Prostate gland (tissue), 2 donors: ENCODE results near the gene CYP46A1. TPM values are rescaled to one million over a fixed set of nuclear protein-coding genes. Genes with fewer than 3 reads are reported as not detected.

Experiments
- DNase-seq: peaks from one replicate; pipeline ENCODE4 v3.0.0-alpha.2; 2019; ENCODE audit warnings: low spot score
- H3K27ac ChIP-seq, 2 donors: fragments of 200-600 bp; sonication (generic); 2 replicates each; pipeline ENCODE4 v1.5.1; 2017 to 2019
- H3K27me3 ChIP-seq: fragments of 200-600 bp; sonication (generic); replicated peaks from 2 replicates; pipeline ENCODE4 v1.5.1; 2019; ENCODE audit not compliant: insufficient read depth
- H3K36me3 ChIP-seq, 2 donors: fragments of 200-600 bp; sonication (generic); 1 replicate in 1 of 2; 2 replicates in 1 of 2; pipeline versions ENCODE4 v1.5.1 to v1.8.1; 2017 to 2019
- H3K4me1 ChIP-seq: fragments of 200-600 bp; sonication (generic); replicated peaks from 2 replicates; pipeline ENCODE4 v1.5.1; 2019
- H3K4me3 ChIP-seq, 2 donors: fragments of 200-600 bp; sonication (generic); 2 replicates each; pipeline ENCODE4 v1.5.1; 2017 to 2019
- H3K9me3 ChIP-seq: fragments of 200-600 bp; sonication (generic); 2 replicates; pipeline ENCODE4 v1.5.1; 2017
- POLR2A ChIP-seq: fragments of 450-650 bp; IDR thresholded peaks from one replicate; pipeline ENCODE4 v1.6.1; 2016; ENCODE audit warnings: antibody characterized with exemption, mild to moderate bottlenecking
- POLR2AphosphoS5 ChIP-seq: sonication (generic); formaldehyde crosslinking; IDR thresholded peaks from one replicate; pipeline ENCODE4 v1.6.1; 2017; ENCODE audit warnings: antibody characterized with exemption
- WGBS: methylation state at CpG from one replicate; pipeline ENCODE4 v1.1.5; 2018; 5-methylcytosine and 5-hydroxymethylcytosine counted together
- intact Hi-C: fragments of 100-400 bp; cut with DNase I; formaldehyde crosslinking; loops from one replicate; pipeline ENCODE4 v1.14.2; 2022
- total RNA-seq, 2 donors: library from RNA; depleted of rRNA; stranded (reverse); fragments of >200 nt; gene quantifications; one replicate each; pipeline ENCODE4 v1.1.0, GENCODE V29; 2016
- TF ChIP-seq, protein P1 (sequence below), 4 experiments: fragments of 200-600 bp in 2 of 4; fragments of 450-650 bp in 2 of 4; sonication (generic) in 2 of 4; IDR thresholded peaks; 1 replicate in 3 of 4; 2 replicates in 1 of 4; pipeline ENCODE4 v1.5.1; 2016 to 2019; ENCODE audit warnings: antibody characterized with exemption in 4 of 4, mild to moderate bottlenecking in 2 of 4, moderate library complexity in 2 of 4

Gene CYP46A1
- total RNA-seq, 2 donors from 2014 or later = 0.46 to 6.5 TPM

DNA sequence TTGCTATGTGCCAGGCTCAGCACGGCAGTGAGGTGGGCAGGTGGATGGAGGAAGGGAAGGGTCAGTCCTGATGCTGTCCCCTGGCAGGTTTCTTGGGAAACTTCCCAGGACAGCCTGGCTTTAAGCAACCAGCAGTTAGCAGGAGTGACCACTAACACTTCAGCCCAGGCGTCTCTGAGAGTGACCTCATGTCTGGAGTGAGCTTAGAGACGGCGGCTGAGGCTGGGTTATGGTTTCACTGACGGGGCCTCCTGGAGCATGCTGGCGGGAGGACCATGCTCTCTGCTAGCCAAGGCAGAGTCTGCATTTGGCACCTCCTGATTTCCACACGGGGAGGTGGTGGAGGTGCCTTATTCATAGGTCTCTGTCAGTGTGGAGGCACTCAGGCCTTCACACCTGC is 36.7 kb upstream of the CYP46A1 start:
- 71% methylated on average over 7 of the region's 7 CpGs for WGBS
- Histone ChIP-seq H3K9me3 (no peaks in the 10 kb centered on the region), H3K27me3 (no peaks in the 10 kb centered on the region), H3K4me1 (no peaks in the 10 kb centered on the region), H3K4me3 (no peak overlapping the region), H3K27ac (no peak overlapping the region), H3K36me3 (no peaks in the 10 kb centered on the region)
- intact Hi-C loops = no loop called here
- no peak for DNase-seq
- TF ChIP-seq POLR2AphosphoS5 = no peak
- no peak for TF ChIP-seq POLR2A

DNA sequence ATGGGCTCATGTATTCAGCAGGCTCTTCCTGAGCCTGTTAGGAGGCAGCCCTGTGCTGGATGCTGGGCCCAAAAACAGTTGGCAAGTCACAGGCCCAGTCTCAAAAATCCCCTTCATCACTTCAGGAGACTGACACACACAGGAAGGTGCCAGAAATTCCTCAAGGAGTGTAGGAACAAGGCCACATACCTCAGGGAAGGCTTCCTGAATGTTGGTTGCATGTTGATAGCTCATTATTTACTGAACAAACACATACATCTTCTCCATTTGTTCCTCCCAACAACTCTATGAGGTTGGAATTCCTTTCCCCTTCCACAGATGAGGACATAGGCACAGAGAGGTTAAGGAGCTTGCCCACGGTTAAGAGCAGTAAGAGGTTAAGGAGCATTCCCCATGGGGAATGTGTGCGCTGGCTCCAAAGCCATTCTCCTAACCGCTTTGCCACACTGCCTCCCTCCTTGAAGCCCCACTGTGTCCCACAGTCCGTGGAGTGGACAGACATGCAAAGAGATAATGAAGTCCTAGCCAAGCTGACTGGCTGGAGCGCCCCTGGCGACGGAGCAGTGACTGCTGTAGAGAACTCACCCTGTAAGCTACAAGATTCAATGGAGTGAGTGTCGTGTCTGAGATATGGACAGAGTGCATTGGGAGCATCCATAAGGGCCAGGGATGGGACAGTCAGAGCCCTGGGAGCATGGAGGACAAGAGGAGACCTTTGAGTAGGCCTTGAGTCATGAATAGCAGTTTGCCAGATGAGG is 35.9 kb upstream of the CYP46A1 start:
- H3K4me3 ChIP-seq = no peak overlapping the region
- no peak for DNase-seq
- no peaks in the 10 kb centered on the region for H3K27me3 ChIP-seq
- no peak overlapping the region for H3K27ac ChIP-seq
- no peak for TF ChIP-seq POLR2AphosphoS5
- H3K36me3 ChIP-seq = no peaks in the 10 kb centered on the region
- WGBS = 92% methylated on average over 8 of the region's 8 CpGs
- H3K9me3 ChIP-seq = no peaks in the 10 kb centered on the region
- no peaks in the 10 kb centered on the region for H3K4me1 ChIP-seq
- intact Hi-C loops = no loop called here

DNA sequence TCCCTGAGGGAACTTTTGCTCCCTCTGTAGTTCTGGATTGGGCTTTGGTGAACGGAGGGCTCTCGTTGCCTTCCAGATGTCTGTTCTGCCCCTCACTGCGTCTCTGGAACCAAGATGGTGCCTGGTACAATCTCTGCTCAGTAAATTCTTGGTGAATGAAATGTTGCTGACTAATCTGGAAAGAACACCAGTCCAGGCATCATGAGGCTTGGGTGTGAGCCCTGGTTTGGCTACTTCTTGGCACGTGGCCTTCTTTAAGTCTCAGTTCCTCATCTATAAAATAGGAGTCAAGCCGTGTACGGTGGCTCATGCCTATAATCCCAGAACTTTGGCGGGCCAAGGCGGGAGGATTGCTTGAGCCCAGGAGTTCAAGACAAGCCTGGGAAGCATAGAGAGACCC is 34.9 kb upstream of the CYP46A1 start:
- WGBS = 78% methylated on average over 8 of the region's 8 CpGs
- Histone ChIP-seq H3K9me3 (no peaks in the 10 kb centered on the region), H3K27me3 (no peaks in the 10 kb centered on the region), H3K4me1 (no peaks in the 10 kb centered on the region), H3K36me3 (no peaks in the 10 kb centered on the region), H3K27ac (no peak overlapping the region), H3K4me3 (no peak overlapping the region)
- no peak for DNase-seq
- TF ChIP-seq POLR2A (no peak), POLR2AphosphoS5 (no peak)
- TF ChIP-seq, protein P1, sequence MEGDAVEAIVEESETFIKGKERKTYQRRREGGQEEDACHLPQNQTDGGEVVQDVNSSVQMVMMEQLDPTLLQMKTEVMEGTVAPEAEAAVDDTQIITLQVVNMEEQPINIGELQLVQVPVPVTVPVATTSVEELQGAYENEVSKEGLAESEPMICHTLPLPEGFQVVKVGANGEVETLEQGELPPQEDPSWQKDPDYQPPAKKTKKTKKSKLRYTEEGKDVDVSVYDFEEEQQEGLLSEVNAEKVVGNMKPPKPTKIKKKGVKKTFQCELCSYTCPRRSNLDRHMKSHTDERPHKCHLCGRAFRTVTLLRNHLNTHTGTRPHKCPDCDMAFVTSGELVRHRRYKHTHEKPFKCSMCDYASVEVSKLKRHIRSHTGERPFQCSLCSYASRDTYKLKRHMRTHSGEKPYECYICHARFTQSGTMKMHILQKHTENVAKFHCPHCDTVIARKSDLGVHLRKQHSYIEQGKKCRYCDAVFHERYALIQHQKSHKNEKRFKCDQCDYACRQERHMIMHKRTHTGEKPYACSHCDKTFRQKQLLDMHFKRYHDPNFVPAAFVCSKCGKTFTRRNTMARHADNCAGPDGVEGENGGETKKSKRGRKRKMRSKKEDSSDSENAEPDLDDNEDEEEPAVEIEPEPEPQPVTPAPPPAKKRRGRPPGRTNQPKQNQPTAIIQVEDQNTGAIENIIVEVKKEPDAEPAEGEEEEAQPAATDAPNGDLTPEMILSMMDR (IDR thresholded peaks at IDR 0.05) = no peak
- intact Hi-C loops = no loop called here

DNA sequence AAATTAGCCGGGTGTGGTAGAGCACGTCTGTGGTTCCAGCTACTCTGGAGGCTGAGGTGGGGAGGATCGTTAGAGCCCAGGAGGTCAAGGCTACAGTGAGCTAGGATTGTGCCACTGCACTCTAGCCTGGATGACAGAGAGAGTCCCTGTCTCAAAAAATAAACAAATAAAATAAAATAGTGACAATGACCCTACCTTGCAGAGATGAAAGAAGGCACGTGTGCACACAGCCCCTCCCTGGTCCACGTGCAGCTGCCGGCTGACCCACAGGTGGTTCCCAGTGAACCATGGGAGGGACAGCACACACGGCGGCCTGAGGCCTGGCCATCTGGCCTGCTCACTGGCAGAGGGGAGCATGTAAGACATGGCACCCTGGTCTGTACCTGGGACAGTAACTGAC is 34.5 kb upstream of the CYP46A1 start:
- no peak for TF ChIP-seq POLR2A
- TF ChIP-seq, protein P1 (IDR thresholded peaks at IDR 0.05) = no peak
- TF ChIP-seq POLR2AphosphoS5 = no peak
- no peak for DNase-seq
- Histone ChIP-seq H3K27ac (no peak overlapping the region), H3K4me3 (no peak overlapping the region), H3K36me3 (no peaks in the 10 kb centered on the region), H3K4me1 (no peaks in the 10 kb centered on the region), H3K27me3 (no peaks in the 10 kb centered on the region), H3K9me3 (no peaks in the 10 kb centered on the region)
- 76% methylated on average over 8 of the region's 8 CpGs for WGBS
- intact Hi-C loops = no loop called here

DNA sequence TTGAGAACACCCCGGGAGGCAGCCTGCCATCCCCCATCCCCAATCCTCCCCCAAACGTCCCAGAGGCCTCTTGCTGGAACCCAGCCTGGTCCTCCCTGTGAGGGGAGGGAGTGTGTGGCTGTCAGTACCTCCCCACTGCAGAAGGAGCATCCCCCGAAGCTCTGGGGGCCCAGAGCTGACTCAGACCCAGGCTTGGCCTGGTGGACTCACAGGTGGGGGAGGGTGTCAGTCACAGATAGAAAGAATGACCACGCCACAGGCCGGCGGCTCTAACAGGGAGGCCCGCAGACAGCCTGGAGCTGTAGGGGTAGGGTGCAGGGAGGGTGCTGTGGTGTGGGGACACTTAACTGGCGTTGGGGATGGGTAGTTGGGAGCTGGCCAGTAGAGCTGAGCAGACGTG is 33.9 kb upstream of the CYP46A1 start:
- H3K4me1 ChIP-seq = no peaks in the 10 kb centered on the region
- intact Hi-C loops = no loop called here

More for the DNA sequence above, 33.9 kb upstream of the CYP46A1 start:
- Histone ChIP-seq H3K9me3 (no peaks in the 10 kb centered on the region), H3K27me3 (no peaks in the 10 kb centered on the region), H3K4me3 (no peak overlapping the region), H3K27ac (no peak overlapping the region), H3K36me3 (no peaks in the 10 kb centered on the region)
- WGBS = 80% methylated on average over 9 of the region's 9 CpGs
- no peak for DNase-seq
- TF ChIP-seq POLR2A = no peak
- TF ChIP-seq POLR2AphosphoS5 = no peak
- TF ChIP-seq, protein P1 (IDR thresholded peaks at IDR 0.05) = no peak
